GM19455 (cell line): ENCODE results near the gene IRF3.

ENCODE experiments used
- ATAC-seq: cut with Tn5 transposase; IDR thresholded peaks from one replicate; pipeline ENCODE4 v1.9.1; 2021; ENCODE audit not compliant: unreplicated experiment

IRF3 gene

DNA sequence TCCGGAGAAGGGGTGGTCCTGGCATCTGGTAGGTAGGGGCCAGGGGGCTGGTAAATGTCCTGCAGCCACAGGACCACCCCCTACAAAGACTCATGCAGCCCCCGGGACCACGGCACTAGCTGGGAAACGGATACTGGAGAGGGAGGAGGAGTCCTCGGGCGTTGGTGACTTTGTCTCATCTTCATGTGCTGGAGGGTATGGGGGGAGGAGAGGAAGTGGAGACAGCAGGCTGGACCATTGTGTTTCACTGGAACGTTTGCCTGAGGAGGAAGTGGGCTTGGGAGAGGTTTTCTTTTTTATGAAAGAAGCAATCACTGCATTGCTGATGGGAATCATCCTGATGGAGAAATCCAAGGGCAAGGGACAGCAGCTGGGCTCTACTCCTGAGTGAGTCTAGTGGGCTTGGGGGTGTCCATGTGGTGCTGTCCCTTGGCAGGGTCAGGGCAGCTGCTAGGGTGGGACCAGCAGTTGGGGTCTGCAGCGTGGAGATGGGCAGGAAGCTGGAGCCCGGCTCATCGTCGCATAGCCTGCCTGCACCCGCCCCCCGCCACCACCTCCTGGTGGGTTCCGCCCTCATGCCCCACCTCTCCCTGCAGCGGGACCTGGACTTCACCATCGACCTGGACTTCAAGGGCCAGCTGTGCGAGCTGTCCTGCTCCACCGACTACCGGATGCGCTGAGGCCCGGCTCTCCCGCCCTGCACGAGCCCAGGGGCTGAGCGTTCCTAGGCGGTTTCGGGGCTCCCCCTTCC lies 22.1 kb upstream of the IRF3 start:
- no peak for ATAC-seq

DNA sequence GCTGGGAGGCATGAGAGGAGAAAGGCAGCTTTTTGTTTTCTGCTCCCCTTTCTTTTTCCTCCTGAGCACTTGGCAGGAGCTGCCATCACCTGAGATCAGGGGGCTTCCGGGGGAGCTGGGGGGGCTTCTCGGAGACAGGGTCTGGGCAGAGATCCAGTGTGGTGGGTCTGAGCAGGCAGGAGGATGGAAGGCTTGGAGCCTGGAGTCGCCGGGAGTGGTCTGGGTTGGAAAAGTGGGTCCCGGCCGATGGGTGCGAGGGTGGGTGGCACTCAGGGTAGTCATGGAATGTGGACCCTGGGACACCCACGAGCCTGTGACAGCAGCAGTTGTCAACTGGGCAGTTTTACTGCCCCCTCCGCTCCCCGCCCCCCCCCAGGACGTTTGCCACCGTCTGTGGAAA lies 21.5 kb upstream of the IRF3 start:
- no peak for ATAC-seq

DNA sequence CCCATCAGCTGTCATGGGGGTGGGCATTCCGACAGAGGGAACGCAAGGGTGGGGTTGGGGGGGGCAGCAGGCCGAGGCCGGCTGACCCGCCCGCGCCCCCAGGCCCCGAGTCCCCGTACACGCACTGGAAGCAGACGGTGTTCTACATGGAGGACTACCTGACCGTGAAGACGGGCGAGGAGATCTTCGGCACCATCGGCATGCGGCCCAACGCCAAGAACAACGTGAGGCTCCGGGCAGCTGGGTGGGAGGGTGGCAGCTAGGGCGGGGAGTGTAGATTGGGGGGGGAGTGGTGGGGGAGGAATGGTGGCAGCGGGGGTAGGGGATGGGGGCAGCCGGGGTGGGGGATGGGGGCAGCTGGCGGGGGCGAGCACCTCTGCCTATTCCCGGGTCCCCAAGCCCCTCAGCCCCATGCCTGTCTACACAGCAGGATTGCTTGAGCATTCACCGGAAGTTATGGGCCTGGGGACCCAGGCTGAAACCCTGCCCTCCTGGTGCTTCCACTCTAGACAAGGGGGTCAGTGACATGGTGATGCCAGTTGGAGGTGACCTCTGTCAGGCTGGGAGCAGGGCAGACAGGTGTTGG lies 20.9 kb upstream of the IRF3 start:
- no peak for ATAC-seq

DNA sequence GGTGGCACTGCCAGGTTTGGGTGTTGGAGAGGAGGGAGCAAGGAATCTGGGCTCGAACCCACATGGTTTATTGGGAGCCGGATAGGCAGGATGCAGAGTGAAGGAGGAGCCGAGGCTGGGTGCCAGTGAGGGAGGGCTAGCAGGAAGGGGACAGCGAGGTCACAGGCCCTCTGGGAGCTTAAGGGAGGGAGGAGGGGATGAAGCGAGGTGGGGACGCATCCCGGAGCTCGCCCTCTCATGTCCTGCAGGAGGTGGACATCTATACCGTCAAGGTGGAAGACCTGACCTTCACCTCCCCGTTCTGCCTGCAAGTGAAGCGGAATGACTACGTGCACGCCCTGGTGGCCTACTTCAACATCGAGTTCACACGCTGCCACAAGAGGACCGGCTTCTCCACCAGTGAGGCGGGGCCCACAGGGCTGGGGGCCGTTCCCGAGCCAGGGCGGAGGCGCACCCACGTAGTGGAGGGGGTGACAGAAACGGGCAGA lies 20.2 kb upstream of the IRF3 start:
- no peak for ATAC-seq

DNA sequence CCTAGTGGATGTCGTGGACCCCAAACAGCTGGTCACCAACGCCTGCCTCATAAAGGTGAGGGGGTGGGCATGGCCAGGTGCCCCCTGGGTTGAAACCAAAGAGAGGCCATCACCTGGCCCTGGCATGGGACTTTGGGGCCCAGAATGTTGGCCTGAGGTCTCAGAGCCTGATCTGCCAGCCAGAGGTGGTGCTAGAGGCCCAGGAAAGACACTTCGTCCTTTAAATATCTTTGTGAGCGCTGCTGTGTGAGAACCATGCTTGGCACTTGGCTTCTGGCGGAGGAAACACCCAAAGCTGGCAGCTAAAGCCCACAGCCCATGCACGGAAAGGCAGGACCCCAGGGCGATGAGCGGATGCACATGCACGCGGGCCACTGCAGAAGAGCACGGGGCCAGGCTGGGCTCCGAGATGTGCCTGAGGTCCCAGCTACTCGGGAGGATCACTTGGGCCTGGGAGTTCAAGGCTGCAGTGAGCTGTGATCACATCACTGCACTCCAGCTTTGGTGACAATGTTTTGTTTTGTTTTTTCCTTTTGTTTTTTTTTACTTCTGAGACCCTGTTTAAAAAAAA lies 19.4 kb upstream of the IRF3 start:
- ATAC-seq = no peak

DNA sequence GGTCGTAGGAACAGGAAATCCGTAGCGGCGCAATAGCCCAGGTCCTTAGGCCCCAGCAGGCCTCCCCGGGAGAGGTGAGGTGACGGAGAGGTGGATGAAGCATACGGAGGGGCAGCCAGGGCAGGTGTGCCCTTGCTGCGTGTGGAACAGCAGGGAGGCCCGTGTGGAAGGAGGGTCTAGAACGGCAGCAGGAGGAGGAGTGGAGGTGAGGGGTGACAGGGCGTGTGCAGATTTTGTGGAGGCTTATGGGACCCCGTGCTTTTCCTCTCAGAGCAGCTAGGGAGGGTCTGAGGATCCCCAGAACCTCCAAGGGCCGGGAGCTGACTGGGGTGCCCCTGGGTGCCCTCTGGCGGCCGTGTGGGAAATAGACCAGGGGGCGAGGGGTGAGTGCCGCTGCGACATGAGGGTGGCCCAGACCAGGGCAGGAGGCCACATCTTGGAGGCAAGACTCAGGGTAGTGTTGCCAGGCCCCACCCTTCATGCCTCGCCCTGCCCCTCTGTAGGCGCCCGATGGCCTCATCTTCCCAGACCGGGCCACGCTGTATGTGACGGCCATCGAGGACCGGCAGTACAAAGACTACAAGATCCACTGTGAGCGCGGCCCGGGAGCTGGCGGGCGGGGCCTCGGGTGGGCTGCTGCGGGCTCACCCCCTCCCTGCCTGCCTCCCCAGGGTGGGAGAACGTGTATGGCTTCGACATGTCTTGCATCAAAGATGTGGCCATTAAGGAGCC lies 18.8 kb upstream of the IRF3 start:
- no peak for ATAC-seq

DNA sequence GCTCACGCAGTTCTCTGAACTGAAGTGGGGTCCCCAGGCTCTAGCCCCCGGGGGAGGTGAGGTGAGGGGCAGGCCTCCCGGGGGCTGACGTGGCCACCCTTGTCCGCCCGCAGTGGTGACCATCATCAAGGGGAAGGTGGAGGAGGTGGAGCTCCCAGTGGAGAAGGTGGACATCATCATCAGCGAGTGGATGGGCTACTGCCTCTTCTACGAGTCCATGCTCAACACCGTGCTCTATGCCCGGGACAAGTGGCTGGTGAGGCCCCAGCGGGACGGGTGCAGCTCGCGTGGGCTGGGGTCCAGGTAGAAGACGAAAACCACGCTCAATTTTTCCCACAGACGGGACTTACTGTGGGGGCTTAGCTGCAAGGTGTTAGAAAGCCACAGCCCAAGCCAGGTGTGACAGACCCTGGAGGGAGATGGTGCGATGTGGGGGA lies 18.2 kb upstream of the IRF3 start:
- ATAC-seq = no peak

DNA sequence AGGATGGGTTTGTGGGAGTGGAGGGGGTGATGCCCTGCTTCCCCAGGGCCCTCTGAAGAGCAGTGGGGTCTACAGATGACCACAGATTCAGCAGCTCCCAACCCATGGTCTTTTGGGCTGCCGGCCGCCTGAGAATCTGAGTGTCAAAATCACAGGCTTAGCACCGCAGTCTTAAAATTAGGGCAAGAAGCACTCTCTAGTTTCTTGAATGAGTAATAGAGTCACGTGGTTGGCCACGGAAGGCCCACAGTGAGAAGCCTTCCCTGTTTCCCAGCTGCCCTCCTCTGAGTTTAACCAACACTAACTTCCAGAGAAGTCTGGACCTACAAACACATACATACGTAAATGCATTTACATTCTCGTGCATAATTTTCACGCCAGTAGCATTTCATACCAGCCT lies 16.6 kb upstream of the IRF3 start:
- no peak for ATAC-seq

DNA sequence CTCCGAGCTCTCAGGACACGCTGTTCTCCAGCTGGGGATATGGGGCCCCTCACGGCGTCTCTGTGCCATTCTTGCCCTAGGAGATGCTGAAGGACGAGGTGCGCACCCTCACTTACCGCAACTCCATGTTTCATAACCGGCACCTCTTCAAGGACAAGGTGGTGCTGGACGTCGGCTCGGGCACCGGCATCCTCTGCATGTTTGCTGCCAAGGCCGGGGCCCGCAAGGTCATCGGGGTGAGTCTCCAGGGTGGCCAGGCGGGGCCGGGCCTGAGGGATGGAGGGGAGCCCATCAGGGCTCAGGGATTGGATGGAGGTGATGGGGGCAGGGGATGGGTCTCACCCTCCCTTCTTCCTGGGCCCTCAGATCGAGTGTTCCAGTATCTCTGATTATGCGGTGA lies 16.2 kb upstream of the IRF3 start:
- no peak for ATAC-seq

DNA sequence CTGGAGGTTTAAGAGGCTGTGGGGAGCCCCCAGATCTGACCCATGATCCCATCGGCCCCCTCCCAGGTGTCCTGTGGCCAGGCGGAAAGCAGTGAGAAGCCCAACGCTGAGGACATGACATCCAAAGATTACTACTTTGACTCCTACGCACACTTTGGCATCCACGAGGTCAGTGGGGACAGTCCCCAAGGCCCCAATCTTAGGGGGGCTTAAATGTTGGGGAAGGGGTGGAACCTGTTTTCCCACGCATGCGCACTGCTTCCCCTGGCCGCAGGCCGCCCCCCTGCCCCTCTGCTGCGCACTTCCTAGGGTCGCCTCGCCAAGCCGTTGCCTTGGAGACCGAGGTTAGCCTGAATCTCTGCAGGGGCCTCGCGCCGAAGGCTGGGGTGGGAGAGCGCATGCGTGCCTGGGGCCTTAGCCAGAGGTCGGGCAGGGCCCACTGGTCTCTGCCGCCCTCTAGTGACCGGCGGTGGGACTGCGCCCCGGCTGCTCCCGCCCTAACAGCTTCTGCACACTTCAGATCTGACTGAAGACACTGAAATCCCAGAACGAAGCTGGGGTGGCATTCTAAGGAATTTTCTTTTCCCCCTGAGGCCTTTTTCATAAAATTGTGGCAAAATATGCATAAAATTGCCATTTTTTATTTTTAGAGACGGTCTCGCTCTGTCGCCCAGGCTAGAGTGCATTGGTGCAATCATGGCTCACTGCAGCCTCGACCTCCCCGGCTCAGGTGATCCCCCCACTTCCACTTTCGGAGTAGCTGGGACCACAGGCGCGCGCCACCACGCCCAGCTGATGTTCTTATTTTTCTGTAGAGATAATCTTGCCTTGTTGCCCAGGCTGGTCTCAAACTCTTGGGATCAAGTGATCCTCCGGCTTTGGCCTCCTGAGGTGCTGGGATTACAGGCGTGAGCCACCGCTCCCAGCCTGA lies 15.0 kb upstream of the IRF3 start:
- no peak for ATAC-seq

DNA sequence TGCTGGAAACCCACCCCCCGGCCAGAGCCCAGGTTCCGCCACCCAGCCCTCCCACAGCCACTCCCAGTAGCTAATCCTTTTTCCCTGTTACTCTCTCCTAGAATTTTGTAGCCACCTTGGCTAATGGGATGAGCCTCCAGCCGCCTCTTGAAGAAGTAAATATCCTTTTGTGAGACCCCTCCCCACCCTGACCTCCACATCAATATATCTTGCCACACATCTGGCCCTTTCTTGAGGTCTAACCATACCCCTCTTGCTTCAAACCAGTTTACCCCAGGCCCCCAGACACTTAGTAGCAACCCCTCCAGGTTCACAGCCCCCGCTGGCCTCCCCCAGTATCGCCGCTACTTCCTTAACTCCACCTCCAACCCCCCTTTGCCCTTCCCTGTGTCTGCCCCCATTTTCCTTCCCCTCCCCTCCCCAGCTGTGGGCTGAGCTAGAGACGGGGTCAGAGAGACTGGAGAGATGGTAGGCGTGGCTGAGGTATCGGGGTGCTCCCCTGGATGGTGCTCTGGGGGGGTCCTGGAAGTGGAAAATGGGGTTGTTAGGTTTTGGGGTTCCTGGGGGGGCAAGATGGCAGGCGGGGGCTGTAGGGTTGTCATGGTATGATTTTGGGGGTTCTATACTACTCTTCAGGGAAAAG lies 14.2 kb upstream of the IRF3 start:
- ATAC-seq = no peak

DNA sequence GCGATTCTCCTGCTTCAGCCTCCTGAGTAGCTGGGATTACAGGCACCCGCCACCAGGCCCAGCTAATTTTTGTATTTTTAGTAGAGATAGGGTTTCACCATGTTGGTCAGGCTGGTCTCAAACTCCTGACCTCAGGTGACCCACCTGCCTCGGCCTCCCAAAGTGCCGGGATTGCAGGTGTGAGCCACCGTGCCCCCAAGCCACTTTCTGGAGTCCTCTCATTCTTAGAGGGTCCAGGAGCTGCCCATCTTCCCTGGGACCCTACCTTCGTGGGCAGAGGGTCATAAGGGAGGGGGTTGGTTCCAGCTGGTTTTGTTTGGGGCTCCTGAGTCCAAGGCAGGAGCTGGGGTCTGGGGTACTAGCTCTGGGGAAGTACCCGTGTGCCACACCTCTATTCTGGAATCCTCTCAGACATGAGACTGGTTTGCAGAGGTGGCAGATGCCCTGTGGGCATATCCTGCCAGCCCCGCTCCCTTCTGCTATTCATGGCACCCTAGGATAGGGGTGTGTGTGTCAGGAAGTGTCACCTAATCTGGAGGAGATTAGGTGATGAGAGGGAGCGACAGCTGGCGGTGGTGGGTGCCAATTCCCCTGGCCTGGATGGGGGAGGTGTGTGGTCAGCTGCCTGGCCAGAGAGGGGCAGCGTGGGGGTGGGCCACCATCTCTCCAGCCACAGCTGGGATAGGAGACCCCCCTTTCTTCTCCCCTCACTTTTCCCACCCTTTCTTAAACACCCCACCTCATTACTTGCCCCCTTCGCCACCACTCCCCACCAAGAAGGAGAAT lies 13.5 kb upstream of the IRF3 start:
- ATAC-seq = no peak

DNA sequence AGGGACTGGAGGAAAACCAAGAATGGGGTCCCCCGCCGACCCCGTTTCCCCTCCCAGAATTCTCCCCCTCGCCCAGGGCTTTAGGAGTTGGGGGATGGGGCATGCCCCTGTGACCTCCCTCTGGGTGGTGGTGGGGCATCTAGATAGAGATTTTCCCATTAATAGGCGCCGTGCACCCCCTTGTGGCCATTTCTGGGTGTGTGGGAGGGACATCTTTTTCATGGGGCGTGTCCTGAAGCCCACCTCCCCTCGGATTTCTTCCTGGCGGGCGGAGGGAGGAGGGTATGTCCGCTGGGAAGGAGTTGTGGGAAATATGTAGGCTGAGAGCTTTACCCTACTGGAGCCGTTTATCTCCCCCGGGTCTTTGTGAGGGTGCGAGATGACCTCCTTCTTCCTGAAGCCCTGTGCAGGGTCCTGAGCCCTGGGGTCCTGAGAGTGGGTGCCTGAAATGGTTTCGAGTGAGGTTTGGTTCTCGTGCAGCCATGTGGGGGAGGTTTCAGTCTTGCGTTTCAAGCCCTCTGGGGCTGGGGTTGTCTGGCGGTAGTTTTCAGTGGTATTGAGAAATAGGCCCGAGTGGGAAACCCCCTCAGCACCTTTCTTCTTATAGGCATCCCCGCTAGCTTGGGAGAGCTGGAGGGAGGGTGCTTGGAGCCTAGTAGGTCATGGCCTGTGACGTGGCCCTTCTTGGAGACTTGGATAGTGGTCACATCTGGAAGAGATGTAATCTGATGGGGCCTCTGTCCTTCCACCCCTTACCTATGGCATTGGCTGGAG lies 12.4 kb upstream of the IRF3 start:
- no peak for ATAC-seq

DNA sequence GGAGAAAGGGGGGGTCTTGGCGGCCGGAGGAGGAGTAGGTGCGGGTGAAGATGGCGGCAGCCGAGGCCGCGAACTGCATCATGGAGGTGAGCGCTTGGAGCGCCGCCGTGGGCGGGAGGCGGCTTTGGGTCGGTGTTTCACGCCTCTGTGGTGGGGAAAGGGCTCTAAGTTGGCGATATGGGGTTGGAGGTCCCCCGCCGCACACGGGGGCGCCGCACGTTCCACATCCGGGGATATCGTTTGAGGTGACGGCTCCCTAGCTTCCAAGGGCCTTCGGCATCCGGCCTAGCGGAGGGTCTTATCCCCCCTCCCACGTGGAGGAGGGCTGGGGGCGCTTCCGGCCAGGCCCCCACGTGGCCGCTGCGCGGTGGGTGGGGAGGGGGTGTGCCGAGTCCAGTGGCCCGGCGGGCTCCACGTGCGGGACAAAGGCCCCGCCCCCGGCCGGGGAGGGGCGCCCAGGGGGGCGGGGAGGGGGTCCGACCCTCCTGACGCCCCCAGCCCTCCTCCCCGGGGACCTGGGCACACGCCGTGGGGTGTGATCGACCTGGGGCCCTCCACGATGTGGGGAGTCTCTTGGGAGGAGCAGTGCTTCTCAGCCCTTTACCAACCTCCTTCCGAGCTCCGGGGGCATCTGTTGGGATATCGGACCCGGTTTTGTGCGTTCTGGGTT lies 11.7 kb upstream of the IRF3 start, which contains the start of gene PRMT1:
TSS of gene PRMT1 (plus strand) at position 41 of the 670 bp plus-strand sequence. CDS start at position 51, 10 bp downstream.
- ATAC-seq = no peak

DNA sequence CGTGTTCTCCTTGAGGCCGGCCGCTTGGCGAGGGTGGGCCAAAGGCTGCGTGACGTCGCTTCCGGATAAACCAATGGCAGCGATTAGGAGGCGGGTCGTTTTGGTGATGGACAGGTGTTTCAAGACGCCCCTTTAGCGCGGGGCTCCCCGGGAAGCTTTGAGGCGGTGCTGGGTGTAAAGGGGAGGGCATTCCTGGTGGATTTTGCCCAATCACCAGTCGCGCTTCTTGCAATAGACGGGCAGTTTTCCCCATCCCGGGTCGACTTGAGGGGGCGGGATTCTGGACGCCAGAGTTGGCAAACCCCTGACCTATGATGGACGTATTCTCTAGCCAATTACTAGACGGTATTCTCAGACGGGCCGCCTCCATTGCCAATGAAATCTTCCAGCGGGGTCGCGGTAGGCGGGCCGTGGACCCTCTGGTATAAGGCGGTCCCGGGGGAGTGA lies 11.2 kb upstream of the IRF3 start:
- peak; percentile 68 for ATAC-seq

DNA sequence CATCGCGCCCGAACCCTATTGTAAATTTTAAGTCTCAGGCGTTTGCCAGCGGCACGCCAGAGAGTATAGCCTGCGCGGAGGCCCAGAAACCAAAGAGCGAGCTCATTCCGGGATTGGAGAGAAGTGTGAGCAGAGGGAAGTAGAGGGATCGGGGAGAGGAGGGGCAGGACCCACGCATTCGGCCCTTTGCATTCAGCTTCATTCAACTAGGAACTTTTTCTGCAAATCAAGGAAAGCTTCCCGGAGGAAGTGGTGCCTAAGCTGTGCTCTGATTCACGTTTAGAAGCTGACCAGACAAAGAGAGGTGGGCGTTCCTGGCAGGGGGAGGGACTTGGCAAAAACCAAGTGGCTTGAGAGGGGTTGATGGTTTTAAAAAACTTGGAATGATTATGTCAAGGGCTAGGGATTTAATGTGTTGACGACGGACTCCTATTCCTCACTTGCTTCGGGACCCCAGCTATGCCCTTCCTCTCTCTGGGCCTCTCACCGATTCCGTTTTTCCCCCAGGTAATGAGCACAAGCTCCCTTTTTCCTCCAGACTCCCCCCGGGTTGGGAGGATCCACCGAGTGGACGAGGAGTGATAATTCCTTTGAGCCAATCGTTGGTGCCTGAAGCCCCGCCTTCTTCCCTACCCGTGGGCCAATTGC lies 10.6 kb upstream of the IRF3 start:
- ATAC-seq = peak; percentile 22
